Mesenchymal stem cell (in vitro differentiated cells and primary cell): ENCODE data around the gene H3-3A.

Experiments
- DNase-seq: peaks from one replicate; pipeline ENCODE4 v3.0.0-alpha.2; 2013
- H2AFZ ChIP-seq: one replicate; pipeline ENCODE4 v1.6.1; 2013; ENCODE audit warnings: low read depth, mild to moderate bottlenecking, control low read depth, inconsistent platforms, low read length, moderate library complexity
- H2AK5ac ChIP-seq: 2 replicates; pipeline ENCODE4 v1.6.1; 2013; ENCODE audit warnings: low read length, moderate library complexity, mild to moderate bottlenecking, inconsistent platforms; ENCODE audit not compliant: severe bottlenecking
- H2BK120ac ChIP-seq: one replicate; pipeline ENCODE4 v1.6.1; 2013; ENCODE audit warnings: low read depth, mild to moderate bottlenecking, inconsistent platforms, low read length, moderate library complexity
- H2BK12ac ChIP-seq, 2 experiments: one replicate each; pipeline ENCODE4 v1.6.1; 2013; ENCODE audit warnings: inconsistent platforms in 2 of 2, low read length in 2 of 2, mild to moderate bottlenecking in 2 of 2, moderate library complexity in 2 of 2, control low read depth in 1 of 2
- H2BK15ac ChIP-seq: one replicate; pipeline ENCODE4 v1.6.1; 2013; ENCODE audit warnings: mild to moderate bottlenecking, low read depth, inconsistent platforms; ENCODE audit not compliant: poor library complexity, severe bottlenecking
- H2BK5ac ChIP-seq: 2 replicates; pipeline ENCODE4 v1.6.1; 2013; ENCODE audit warnings: low read depth, mild to moderate bottlenecking, low read length, control low read depth, inconsistent platforms; ENCODE audit not compliant: poor library complexity, severe bottlenecking
- H3K14ac ChIP-seq, 2 experiments: one replicate each; pipeline ENCODE4 v1.6.1; 2013; ENCODE audit warnings: inconsistent platforms in 2 of 2, low read length in 2 of 2, control low read depth in 1 of 2, mild to moderate bottlenecking in 1 of 2, moderate library complexity in 1 of 2
- H3K18ac ChIP-seq, 2 experiments: one replicate each; pipeline ENCODE4 v1.6.1; 2013; ENCODE audit warnings: inconsistent platforms in 2 of 2, low read length in 2 of 2, control low read depth in 1 of 2, low read depth in 1 of 2, mild to moderate bottlenecking in 1 of 2
- H3K23ac ChIP-seq, 2 experiments: one replicate each; pipeline ENCODE4 v1.6.1; 2013; ENCODE audit warnings: inconsistent platforms in 2 of 2, low read length in 2 of 2, mild to moderate bottlenecking in 2 of 2, moderate library complexity in 2 of 2, control low read depth in 1 of 2
- H3K27ac ChIP-seq: 2 replicates; pipeline ENCODE4 v1.5.1; 2013; ENCODE audit warnings: mild to moderate bottlenecking, moderate library complexity, low read length, control low read depth, inconsistent platforms; ENCODE audit not compliant: poor library complexity, severe bottlenecking
- H3K27me3 ChIP-seq, 2 experiments: 2 replicates each; pipeline versions ENCODE4 v1.6.1 to v1.7.0; 2013; ENCODE audit warnings: low read length in 2 of 2, mild to moderate bottlenecking in 2 of 2, moderate library complexity in 2 of 2, control low read depth in 1 of 2, inconsistent platforms in 1 of 2; ENCODE audit not compliant: control insufficient read depth in 1 of 2, insufficient read depth in 1 of 2
- H3K36me3 ChIP-seq, 2 experiments: 2 replicates each; pipeline versions ENCODE4 v1.6.1 to v1.7.0; 2013; ENCODE audit warnings: low read length in 2 of 2, control low read depth in 1 of 2, inconsistent platforms in 1 of 2, low read depth in 1 of 2, mild to moderate bottlenecking in 1 of 2; ENCODE audit not compliant: insufficient read depth in 2 of 2, control insufficient read depth in 1 of 2
- H3K4ac ChIP-seq, 2 experiments: one replicate each; pipeline ENCODE4 v1.6.1; 2013; ENCODE audit warnings: inconsistent platforms in 2 of 2, low read length in 2 of 2, mild to moderate bottlenecking in 2 of 2, moderate library complexity in 2 of 2, control low read depth in 1 of 2, low read depth in 1 of 2
- H3K4me1 ChIP-seq: 2 replicates; pipeline ENCODE4 v1.6.1; 2013; ENCODE audit warnings: low read depth, low read length, control low read depth; ENCODE audit not compliant: control insufficient read depth, insufficient read depth
- H3K4me2 ChIP-seq: 2 replicates; pipeline ENCODE4 v1.6.1; 2013; ENCODE audit warnings: low read length, mild to moderate bottlenecking, inconsistent platforms; ENCODE audit not compliant: poor library complexity, severe bottlenecking
- H3K4me3 ChIP-seq, 2 experiments: 2 replicates each; pipeline versions ENCODE4 v1.5.1 to v1.7.0; 2013; ENCODE audit warnings: low read length in 2 of 2, mild to moderate bottlenecking in 2 of 2, control low read depth in 1 of 2, low read depth in 1 of 2; ENCODE audit not compliant: insufficient read depth in 1 of 2
- H3K79me1 ChIP-seq: replicated peaks from 2 replicates; pipeline ENCODE4 v1.6.1; 2013; ENCODE audit warnings: mild to moderate bottlenecking, control low read depth, low read length, inconsistent platforms; ENCODE audit not compliant: poor library complexity, severe bottlenecking
- H3K9ac ChIP-seq: 2 replicates; pipeline ENCODE4 v1.7.0; 2013; ENCODE audit warnings: mild to moderate bottlenecking, low read length, moderate library complexity
- H3K9me3 ChIP-seq: 2 replicates; pipeline ENCODE4 v1.7.0; 2013; ENCODE audit warnings: mild to moderate bottlenecking, low read length; ENCODE audit not compliant: control insufficient read depth
- H4K8ac ChIP-seq: one replicate; pipeline ENCODE4 v1.6.1; 2013; ENCODE audit warnings: inconsistent platforms, mild to moderate bottlenecking, low read length, moderate library complexity
- H4K91ac ChIP-seq: one replicate; pipeline ENCODE4 v1.6.1; 2013; ENCODE audit warnings: mild to moderate bottlenecking, low read length, inconsistent platforms
- WGBS: methylation state at CpG from one replicate; pipeline ENCODE4 v1.1.7; 2013; ENCODE audit warnings: mixed read lengths; 5-methylcytosine and 5-hydroxymethylcytosine counted together

The H3-3A gene

GRCh38 chr1:226044514-226045101 is 17.9 kb upstream of the H3-3A start:
- Histone ChIP-seq H2BK5ac (no peak overlapping the region), H2BK120ac (no peak overlapping the region), H3K4me2 (no peak overlapping the region), H3K79me1 (no peaks in the 10 kb centered on the region), H2BK12ac (no peak overlapping the region), H2BK15ac (no peak overlapping the region), H3K4ac (no peak overlapping the region), H2AFZ (no peak overlapping the region), H3K9ac (no peak overlapping the region), H3K4me1 (no peaks in the 10 kb centered on the region), H3K14ac (no peak overlapping the region), H3K36me3 (no peaks in the 10 kb centered on the region), H3K4me3 (no peak overlapping the region), H4K8ac (no peak overlapping the region), H3K27ac (no peak overlapping the region), H3K23ac (no peak overlapping the region), H3K9me3 (no peaks in the 10 kb centered on the region), H3K27me3 (peaks cover 14 to 17% of the 10 kb centered on the region in 2 experiments), H2AK5ac (no peak overlapping the region), H3K18ac (no peak overlapping the region), H4K91ac (no peak overlapping the region)
- DNase-seq: peak; percentile 79
- 39% methylated on average over 2 of the region's 4 CpGs for WGBS

GRCh38 chr1:226046240-226046639 is 16.3 kb upstream of the H3-3A start:
- no peaks in the 10 kb centered on the region for H3K36me3 ChIP-seq
- H3K79me1 ChIP-seq: no peaks in the 10 kb centered on the region
- WGBS: 65% methylated on average over 5 of the region's 6 CpGs
- no peak overlapping the region for H2BK12ac ChIP-seq
- peak; percentile 76 for DNase-seq
- H2AK5ac ChIP-seq: no peak overlapping the region
- no peak overlapping the region for H2BK120ac ChIP-seq
- H3K4me3 ChIP-seq: no peak overlapping the region
- no peak overlapping the region for H2BK5ac ChIP-seq
- no peak overlapping the region for H2AFZ ChIP-seq
- no peak overlapping the region for H3K14ac ChIP-seq
- H3K4me1 ChIP-seq: no peaks in the 10 kb centered on the region
- no peak overlapping the region for H3K9ac ChIP-seq
- H3K18ac ChIP-seq: no peak overlapping the region
- H3K27me3 ChIP-seq: peaks cover 5 to 8% of the 10 kb centered on the region in 2 experiments
- no peak overlapping the region for H2BK15ac ChIP-seq
- H3K27ac ChIP-seq: no peak overlapping the region
- H3K9me3 ChIP-seq: no peaks in the 10 kb centered on the region
- H3K4me2 ChIP-seq: no peak overlapping the region
- no peak overlapping the region for H4K8ac ChIP-seq
- no peak overlapping the region for H4K91ac ChIP-seq
- H3K4ac ChIP-seq: no peak overlapping the region
- H3K23ac ChIP-seq: no peak overlapping the region

- no peak overlapping the region for H3K4me2 ChIP-seq
- H4K91ac ChIP-seq: no peak overlapping the region
- H3K4me3 ChIP-seq: no peak overlapping the region
- no peak for DNase-seq
- H3K27ac ChIP-seq: no peak overlapping the region
- no peaks in the 10 kb centered on the region for H3K36me3 ChIP-seq
- H2AK5ac ChIP-seq: no peak overlapping the region
- H3K18ac ChIP-seq: no peak overlapping the region
- no peak overlapping the region for H3K9ac ChIP-seq
- H3K23ac ChIP-seq: no peak overlapping the region
- H2AFZ ChIP-seq: no peak overlapping the region
- H3K9me3 ChIP-seq: no peaks in the 10 kb centered on the region
- H4K8ac ChIP-seq: no peak overlapping the region
- H2BK12ac ChIP-seq: no peak overlapping the region
- H3K79me1 ChIP-seq: no peaks in the 10 kb centered on the region
- no peak overlapping the region for H3K14ac ChIP-seq
- H2BK5ac ChIP-seq: no peak overlapping the region
- no peaks in the 10 kb centered on the region for H3K4me1 ChIP-seq
- no peaks in the 10 kb centered on the region for H3K27me3 ChIP-seq
- no peak overlapping the region for H2BK15ac ChIP-seq
- 94% methylated on average over 1 of the region's 1 CpG for WGBS
- no peak overlapping the region for H2BK120ac ChIP-seq
- no peak overlapping the region for H3K4ac ChIP-seq
Observed at GRCh38 chr1:226047495-226047894, 15.0 kb upstream of the H3-3A start.

- no peak overlapping the region for H2AFZ ChIP-seq
- H3K23ac ChIP-seq: no peak overlapping the region
- H3K79me1 ChIP-seq: no peaks in the 10 kb centered on the region
- H4K8ac ChIP-seq: no peak overlapping the region
- no peak overlapping the region for H3K9ac ChIP-seq
- no peak overlapping the region for H3K27ac ChIP-seq
- H3K9me3 ChIP-seq: no peaks in the 10 kb centered on the region
- H3K18ac ChIP-seq: no peak overlapping the region
- H4K91ac ChIP-seq: no peak overlapping the region
- no peaks in the 10 kb centered on the region for H3K36me3 ChIP-seq
- H2BK15ac ChIP-seq: no peak overlapping the region
- H3K4ac ChIP-seq: no peak overlapping the region
- H2AK5ac ChIP-seq: no peak overlapping the region
- no peak overlapping the region for H3K14ac ChIP-seq
- H2BK12ac ChIP-seq: no peak overlapping the region
- H3K4me1 ChIP-seq: no peaks in the 10 kb centered on the region
- H2BK120ac ChIP-seq: no peak overlapping the region
- no peaks in the 10 kb centered on the region for H3K27me3 ChIP-seq
- WGBS: 88% methylated on average over 1 of the region's 1 CpG
- no peak for DNase-seq
- H2BK5ac ChIP-seq: no peak overlapping the region
- no peak overlapping the region for H3K4me3 ChIP-seq
- H3K4me2 ChIP-seq: no peak overlapping the region
Observed at GRCh38 chr1:226048886-226049285, 13.6 kb upstream of the H3-3A start.
